ENCODE results near the gene ANKRD13A. TPM values are rescaled to one million over a fixed set of nuclear protein-coding genes. Genes with fewer than 3 reads are reported as not detected.
A peak's percentile ranks its signal among the peaks of the same experiment; 100 is the strongest.

The ANKRD13A gene
- total RNA-seq, 1 experiment from 2014 or later: 19.9 TPM

DNA sequence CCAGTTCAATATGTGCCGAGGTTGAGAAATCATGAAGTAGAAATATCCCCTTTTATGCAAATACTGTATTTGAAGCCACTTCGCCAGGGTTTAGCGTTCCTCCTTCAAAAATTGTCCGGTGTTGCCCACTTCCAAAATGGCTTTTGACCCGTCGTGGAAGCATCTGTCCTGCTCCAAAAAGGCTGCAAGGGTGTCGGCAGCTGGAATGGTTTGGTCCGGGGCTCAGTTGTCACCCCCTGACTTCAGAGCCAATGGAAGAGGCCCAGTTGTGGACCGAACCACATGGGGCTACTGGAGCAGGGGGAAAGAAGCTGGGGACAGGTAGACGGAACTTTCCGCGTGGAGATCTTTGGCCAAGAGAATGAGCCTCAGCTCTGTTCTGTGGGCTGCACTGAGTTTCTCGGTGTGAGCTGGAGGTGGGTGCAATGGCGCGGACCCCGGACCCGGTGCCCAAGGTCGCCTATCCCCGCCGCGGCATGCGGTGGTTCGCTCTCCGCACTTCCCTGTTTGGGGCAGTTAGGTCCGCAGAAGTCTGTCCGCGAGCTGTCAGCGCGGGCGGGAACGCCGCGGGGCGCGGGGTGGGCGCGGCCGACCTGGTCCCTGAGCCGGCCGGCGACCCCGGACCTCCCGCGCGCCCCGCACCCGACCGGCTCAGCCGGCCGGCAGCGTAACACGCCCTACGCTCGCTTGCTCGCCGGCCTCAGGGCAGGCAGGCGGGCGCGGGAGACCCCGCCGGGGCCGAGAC, at the start of gene ANKRD13A (continued):
- TF ChIP-seq SRF (IDR thresholded peaks at IDR 0.05; ENCODE audit: low read depth): peak; percentile 70; the same call in 1 of the 2 replicates
- TF ChIP-seq, protein P1, sequence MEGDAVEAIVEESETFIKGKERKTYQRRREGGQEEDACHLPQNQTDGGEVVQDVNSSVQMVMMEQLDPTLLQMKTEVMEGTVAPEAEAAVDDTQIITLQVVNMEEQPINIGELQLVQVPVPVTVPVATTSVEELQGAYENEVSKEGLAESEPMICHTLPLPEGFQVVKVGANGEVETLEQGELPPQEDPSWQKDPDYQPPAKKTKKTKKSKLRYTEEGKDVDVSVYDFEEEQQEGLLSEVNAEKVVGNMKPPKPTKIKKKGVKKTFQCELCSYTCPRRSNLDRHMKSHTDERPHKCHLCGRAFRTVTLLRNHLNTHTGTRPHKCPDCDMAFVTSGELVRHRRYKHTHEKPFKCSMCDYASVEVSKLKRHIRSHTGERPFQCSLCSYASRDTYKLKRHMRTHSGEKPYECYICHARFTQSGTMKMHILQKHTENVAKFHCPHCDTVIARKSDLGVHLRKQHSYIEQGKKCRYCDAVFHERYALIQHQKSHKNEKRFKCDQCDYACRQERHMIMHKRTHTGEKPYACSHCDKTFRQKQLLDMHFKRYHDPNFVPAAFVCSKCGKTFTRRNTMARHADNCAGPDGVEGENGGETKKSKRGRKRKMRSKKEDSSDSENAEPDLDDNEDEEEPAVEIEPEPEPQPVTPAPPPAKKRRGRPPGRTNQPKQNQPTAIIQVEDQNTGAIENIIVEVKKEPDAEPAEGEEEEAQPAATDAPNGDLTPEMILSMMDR (IDR thresholded peaks at IDR 0.05 in 2 of 3, conservative IDR thresholded peaks at IDR 0.05 in 1 of 3; ENCODE audit: borderline replicate concordance in 1 of 3, insufficient read depth in 1 of 3, low read depth in 2 of 3, low read length in 2 of 3): no peak

DNA sequence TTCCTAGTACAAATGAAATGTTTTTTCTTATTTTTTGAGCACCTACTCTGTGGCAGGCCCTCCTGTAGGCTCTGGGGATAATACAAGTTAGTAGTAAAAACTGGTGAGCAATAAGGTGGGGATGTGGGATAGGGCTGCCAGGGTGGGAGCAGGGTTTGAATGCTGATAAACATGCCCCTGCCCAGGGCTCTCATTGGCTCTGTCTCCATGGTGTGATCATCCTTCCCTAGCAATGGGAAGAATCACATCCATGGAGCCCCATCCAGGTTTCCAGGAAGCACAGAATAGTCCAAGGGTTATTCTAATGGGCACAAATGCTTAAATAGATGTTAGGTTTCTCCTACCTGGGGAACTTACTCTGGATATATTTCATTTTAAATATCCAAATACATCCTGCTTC, 48.6 kb upstream of the ANKRD13A start:
- POLR2A ChIA-PET: no interaction called here
- ATAC-seq (0 out of 2 replicates have a peak, but pooled peaks have one; percentile 12), DNase-seq (ENCODE audit: low read depth, low spot score) (no peak)
- Histone ChIP-seq H3K79me2 (ENCODE audit: insufficient read depth, low read length) (no peaks in the 10 kb centered on the region), H3K9me2 (ENCODE audit: insufficient read depth) (no peaks in the 10 kb centered on the region), H3K9ac (ENCODE audit: low read length) (peak overlapping the region; percentile 48), H3K27ac (ENCODE audit: low read depth, low read length) (peak overlapping the region; percentile 92), H3K4me3 (replicated peaks in 1 of 2; ENCODE audit: low read depth in 1 of 2, low read length in 2 of 2) (peak overlapping the region in 1 of 2 experiments; percentile 29; a peak in 2 of 4 replicates), H4K20me1 (ENCODE audit: insufficient read depth) (no peaks in the 10 kb centered on the region), H3K9me3 (ENCODE audit: control insufficient read depth in 1 of 2, insufficient read depth in 1 of 2, low read depth in 1 of 2, low read length in 2 of 2) (no peaks in the 10 kb centered on the region), H3K4me1 (ENCODE audit: control insufficient read depth in 1 of 2, insufficient read depth in 2 of 2, low read length in 2 of 2) (peaks cover 31 to 37% of the 10 kb centered on the region in 2 experiments), H3K36me3 (ENCODE audit: control insufficient read depth in 1 of 2, insufficient read depth in 2 of 2, low read length in 2 of 2) (0 out of 4 replicates have a peak, but pooled peaks cover 3 to 16% of the 10 kb centered on the region in 2 experiments), H3K4me2 (ENCODE audit: low read length) (peak overlapping the region; percentile 76), H2AFZ (ENCODE audit: low read depth, low read length, poor library complexity, severe bottlenecking) (no peak overlapping the region), H3K27me3 (ENCODE audit: insufficient read depth, low read length) (no peaks in the 10 kb centered on the region)
- TF ChIP-seq POLR2AphosphoS5 (IDR thresholded peaks at IDR 0.05; ENCODE audit: low read depth, low read length): no peak
- no peak for TF ChIP-seq CEBPB (IDR thresholded peaks at IDR 0.05; ENCODE audit: low read depth)
- TF ChIP-seq, protein P2, sequence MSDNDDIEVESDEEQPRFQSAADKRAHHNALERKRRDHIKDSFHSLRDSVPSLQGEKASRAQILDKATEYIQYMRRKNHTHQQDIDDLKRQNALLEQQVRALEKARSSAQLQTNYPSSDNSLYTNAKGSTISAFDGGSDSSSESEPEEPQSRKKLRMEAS (IDR thresholded peaks at IDR 0.05): no peak
- TF ChIP-seq POLR2A (IDR thresholded peaks at IDR 0.05; ENCODE audit: borderline replicate concordance, extremely low read depth, insufficient read depth, insufficient read length): no peak
- no peak for TF ChIP-seq YY1 (IDR thresholded peaks at IDR 0.05; ENCODE audit: extremely low read depth, insufficient replicate concordance, low read depth, low read length)
- TF ChIP-seq FOSL1 (IDR thresholded peaks at IDR 0.05; ENCODE audit: low read depth): no peak
- TF ChIP-seq, protein P3, sequence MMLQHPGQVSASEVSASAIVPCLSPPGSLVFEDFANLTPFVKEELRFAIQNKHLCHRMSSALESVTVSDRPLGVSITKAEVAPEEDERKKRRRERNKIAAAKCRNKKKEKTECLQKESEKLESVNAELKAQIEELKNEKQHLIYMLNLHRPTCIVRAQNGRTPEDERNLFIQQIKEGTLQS (IDR thresholded peaks at IDR 0.05): no peak
- TF ChIP-seq ZNF274 (IDR thresholded peaks at IDR 0.05; ENCODE audit: low read depth, low read length): no peak
- no peak for TF ChIP-seq RAD21 (IDR thresholded peaks at IDR 0.05; ENCODE audit: low read depth)
- TF ChIP-seq ZFX (IDR thresholded peaks at IDR 0.05): no peak
- TF ChIP-seq CBX3 (IDR thresholded peaks at IDR 0.05; ENCODE audit: low read depth): no peak
- no peak for TF ChIP-seq TCF7L2 (IDR thresholded peaks at IDR 0.05; ENCODE audit: borderline replicate concordance, extremely low read depth, insufficient read depth, insufficient read length)
- TF ChIP-seq JUND (IDR thresholded peaks at IDR 0.05): no peak
- TF ChIP-seq, protein P4, sequence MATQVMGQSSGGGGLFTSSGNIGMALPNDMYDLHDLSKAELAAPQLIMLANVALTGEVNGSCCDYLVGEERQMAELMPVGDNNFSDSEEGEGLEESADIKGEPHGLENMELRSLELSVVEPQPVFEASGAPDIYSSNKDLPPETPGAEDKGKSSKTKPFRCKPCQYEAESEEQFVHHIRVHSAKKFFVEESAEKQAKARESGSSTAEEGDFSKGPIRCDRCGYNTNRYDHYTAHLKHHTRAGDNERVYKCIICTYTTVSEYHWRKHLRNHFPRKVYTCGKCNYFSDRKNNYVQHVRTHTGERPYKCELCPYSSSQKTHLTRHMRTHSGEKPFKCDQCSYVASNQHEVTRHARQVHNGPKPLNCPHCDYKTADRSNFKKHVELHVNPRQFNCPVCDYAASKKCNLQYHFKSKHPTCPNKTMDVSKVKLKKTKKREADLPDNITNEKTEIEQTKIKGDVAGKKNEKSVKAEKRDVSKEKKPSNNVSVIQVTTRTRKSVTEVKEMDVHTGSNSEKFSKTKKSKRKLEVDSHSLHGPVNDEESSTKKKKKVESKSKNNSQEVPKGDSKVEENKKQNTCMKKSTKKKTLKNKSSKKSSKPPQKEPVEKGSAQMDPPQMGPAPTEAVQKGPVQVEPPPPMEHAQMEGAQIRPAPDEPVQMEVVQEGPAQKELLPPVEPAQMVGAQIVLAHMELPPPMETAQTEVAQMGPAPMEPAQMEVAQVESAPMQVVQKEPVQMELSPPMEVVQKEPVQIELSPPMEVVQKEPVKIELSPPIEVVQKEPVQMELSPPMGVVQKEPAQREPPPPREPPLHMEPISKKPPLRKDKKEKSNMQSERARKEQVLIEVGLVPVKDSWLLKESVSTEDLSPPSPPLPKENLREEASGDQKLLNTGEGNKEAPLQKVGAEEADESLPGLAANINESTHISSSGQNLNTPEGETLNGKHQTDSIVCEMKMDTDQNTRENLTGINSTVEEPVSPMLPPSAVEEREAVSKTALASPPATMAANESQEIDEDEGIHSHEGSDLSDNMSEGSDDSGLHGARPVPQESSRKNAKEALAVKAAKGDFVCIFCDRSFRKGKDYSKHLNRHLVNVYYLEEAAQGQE (IDR thresholded peaks at IDR 0.05; ENCODE audit: low read depth): no peak
- no peak for TF ChIP-seq ELF1 (IDR thresholded peaks at IDR 0.05; ENCODE audit: borderline replicate concordance, low read depth)
- BruUV-seq (replicated peaks): no TSS peak
- RAD21 ChIA-PET (ENCODE audit: low non-redundant PET in 1 of 2, low total read pairs in 2 of 2, uncharacterized antibody in 2 of 2, unreplicated experiment in 2 of 2): no interaction called here
- CTCF ChIA-PET: no interaction called here
- intact Hi-C loops (cut with micrococcal nuclease): no loop called here
